ENCODE measurements around the gene TFDP1. TPM values are rescaled to one million over a fixed set of nuclear protein-coding genes. Genes with fewer than 3 reads are reported as not detected.

TFDP1 gene
- total RNA-seq, 2 donors from 2014 or later: 31.1 to 33.6 TPM

DNA sequence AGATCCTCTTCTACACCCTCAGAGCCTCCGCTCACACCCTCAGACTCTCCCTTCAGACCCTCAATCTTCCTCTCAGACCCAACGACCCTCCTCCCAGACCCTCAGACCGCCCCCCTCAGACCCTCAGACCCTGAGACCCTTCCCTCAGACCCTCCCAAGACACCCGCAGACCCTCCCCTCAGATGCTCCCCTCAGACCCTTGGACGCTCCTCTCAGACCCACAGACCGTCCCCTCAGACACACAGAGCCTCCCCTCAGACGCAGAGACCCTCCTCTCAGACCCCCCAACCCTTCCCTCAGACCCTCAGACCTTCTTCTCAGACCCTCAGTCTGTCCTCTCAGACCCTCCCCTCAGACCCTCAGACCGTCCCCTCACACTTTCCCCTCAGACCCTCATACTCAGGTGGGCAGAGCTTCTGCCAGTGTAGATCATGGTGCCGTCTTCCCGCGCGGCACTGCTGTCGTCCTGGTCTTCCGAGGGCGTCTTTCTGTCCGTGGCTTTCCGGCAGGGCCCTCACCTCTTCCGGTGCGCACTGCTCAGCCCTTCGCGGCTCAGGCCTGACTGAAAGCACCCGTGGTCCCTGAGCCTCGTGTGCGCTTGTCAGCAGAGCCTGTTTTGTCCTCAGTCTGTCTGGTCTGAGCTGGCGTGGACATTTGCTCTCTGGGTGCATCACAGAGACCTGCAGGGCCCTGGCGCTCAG is 18.9 kb upstream of the TFDP1 start:
- Mint-ChIP-seq H3K4me3 (no peak overlapping the region), H3K27ac (no peak overlapping the region), H3K36me3 (ENCODE audit: low read depth) (no peaks in the 10 kb centered on the region), H3K4me1 (peaks cover 3% of the 10 kb centered on the region), H3K27me3 (peaks cover 26% of the 10 kb centered on the region)
- no peaks in the 10 kb centered on the region for H3K9me3 ChIP-seq (ENCODE audit: control insufficient read depth, low read length, poor library complexity, severe bottlenecking)
- ATAC-seq: no peak
- DNase-seq: no peak

- Mint-ChIP-seq H3K27ac (no peak overlapping the region), H3K27me3 (peaks cover 29% of the 10 kb centered on the region), H3K36me3 (ENCODE audit: low read depth) (no peaks in the 10 kb centered on the region), H3K4me3 (no peak overlapping the region), H3K4me1 (peaks cover 3% of the 10 kb centered on the region)
- H3K9me3 ChIP-seq (ENCODE audit: control insufficient read depth, low read length, poor library complexity, severe bottlenecking): no peaks in the 10 kb centered on the region
- DNase-seq (no peak), ATAC-seq (no peak)
Measured at GRCh38 chr13:113566227-113566561, 18.4 kb upstream of the TFDP1 start.

GRCh38 chr13:113567681-113568080 is 16.9 kb upstream of the TFDP1 start:
- Mint-ChIP-seq H3K4me1 (peaks cover 3% of the 10 kb centered on the region), H3K36me3 (ENCODE audit: low read depth) (no peaks in the 10 kb centered on the region), H3K4me3 (no peak overlapping the region), H3K27ac (no peak overlapping the region), H3K27me3 (peaks cover 29% of the 10 kb centered on the region)
- DNase-seq (no peak), ATAC-seq (no peak)
- no peaks in the 10 kb centered on the region for H3K9me3 ChIP-seq (ENCODE audit: control insufficient read depth, low read length, poor library complexity, severe bottlenecking)

GRCh38 chr13:113573065-113573464 is 11.5 kb upstream of the TFDP1 start:
- no peak for ATAC-seq
- Mint-ChIP-seq H3K27me3 (peaks cover 29% of the 10 kb centered on the region), H3K4me3 (no peak overlapping the region), H3K36me3 (ENCODE audit: low read depth) (no peaks in the 10 kb centered on the region), H3K4me1 (no peaks in the 10 kb centered on the region), H3K27ac (no peak overlapping the region)
- peaks cover 4% of the 10 kb centered on the region for H3K9me3 ChIP-seq (ENCODE audit: control insufficient read depth, low read length, poor library complexity, severe bottlenecking)
- no peak for DNase-seq

DNA sequence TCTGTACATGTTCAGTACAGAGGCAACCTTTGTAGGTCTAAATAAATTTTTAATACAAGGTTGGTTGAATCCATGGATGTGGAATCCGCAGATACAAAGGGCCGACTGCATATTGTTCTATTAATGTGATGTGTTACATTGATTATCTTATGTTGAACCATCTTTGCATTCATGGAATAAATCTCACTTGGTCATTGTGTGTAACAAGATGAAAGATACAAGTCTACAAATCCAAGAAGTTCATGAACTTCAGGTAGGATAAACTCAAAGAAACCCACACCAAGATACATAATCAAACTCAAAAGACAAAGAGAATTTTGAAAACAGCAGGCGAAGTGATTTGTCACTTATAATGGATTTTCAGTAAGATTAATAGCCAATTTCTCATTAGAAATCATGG is 8.0 kb upstream of the TFDP1 start:
- no peaks in the 10 kb centered on the region for H3K36me3 Mint-ChIP-seq (ENCODE audit: low read depth)
- no peak for ATAC-seq
- peaks cover 4% of the 10 kb centered on the region for H3K9me3 ChIP-seq (ENCODE audit: control insufficient read depth, low read length, poor library complexity, severe bottlenecking)
- no peak overlapping the region for H3K27ac Mint-ChIP-seq
- H3K4me3 Mint-ChIP-seq: no peak overlapping the region
- H3K4me1 Mint-ChIP-seq: no peaks in the 10 kb centered on the region
- no peak for DNase-seq
- H3K27me3 Mint-ChIP-seq: peaks cover 10% of the 10 kb centered on the region

- no peak for ATAC-seq
- H3K4me3 Mint-ChIP-seq: no peak overlapping the region
- no peaks in the 10 kb centered on the region for H3K4me1 Mint-ChIP-seq
- no peak overlapping the region for H3K27ac Mint-ChIP-seq
- no peak for DNase-seq
- H3K27me3 Mint-ChIP-seq: peaks cover 10% of the 10 kb centered on the region
- H3K36me3 Mint-ChIP-seq (ENCODE audit: low read depth): no peaks in the 10 kb centered on the region
- H3K9me3 ChIP-seq (ENCODE audit: control insufficient read depth, low read length, poor library complexity, severe bottlenecking): peaks cover 4% of the 10 kb centered on the region
Measured at GRCh38 chr13:113577881-113578435, 6.6 kb upstream of the TFDP1 start.

DNA sequence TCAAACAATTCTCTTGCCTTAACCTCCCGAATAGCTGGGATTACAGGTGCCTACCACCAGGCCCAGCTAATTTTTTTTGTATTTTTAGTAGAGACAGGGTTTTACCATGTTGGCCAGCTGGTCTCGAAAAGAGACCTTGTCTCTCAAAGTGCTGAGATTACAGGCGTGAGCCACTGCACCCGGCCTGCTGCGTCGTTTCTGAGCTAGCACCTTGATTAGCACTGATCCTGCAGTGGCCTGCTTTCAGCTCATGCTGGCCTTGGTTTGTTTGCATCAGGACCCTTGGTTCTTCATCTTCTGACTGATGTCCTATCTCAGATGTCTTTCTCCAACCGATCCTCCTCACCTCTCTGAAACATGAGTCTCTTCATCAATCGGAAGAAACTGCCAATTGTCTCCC is 4.9 kb upstream of the TFDP1 start:
- Mint-ChIP-seq H3K27ac (no peak overlapping the region), H3K36me3 (ENCODE audit: low read depth) (no peaks in the 10 kb centered on the region), H3K4me1 (peaks cover 4% of the 10 kb centered on the region), H3K4me3 (no peak overlapping the region), H3K27me3 (peaks cover 6% of the 10 kb centered on the region)
- peaks cover 4% of the 10 kb centered on the region for H3K9me3 ChIP-seq (ENCODE audit: control insufficient read depth, low read length, poor library complexity, severe bottlenecking)
- DNase-seq: no peak
- no peak for ATAC-seq

- no peak for DNase-seq
- no peak overlapping the region for H3K27ac Mint-ChIP-seq
Measured at GRCh38 chr13:113581871-113582270, 2.7 kb upstream of the TFDP1 start.

GRCh38 chr13:113582841-113583631 is 1.5 kb upstream of the TFDP1 start:
- no peak overlapping the region for H3K27ac Mint-ChIP-seq
- peak in 1 of 3 donors; percentile 3 for DNase-seq

More at GRCh38 chr13:113581871-113582270, 2.7 kb upstream of the TFDP1 start:
- H3K4me3 Mint-ChIP-seq: no peak overlapping the region
- H3K36me3 Mint-ChIP-seq (ENCODE audit: low read depth): no peaks in the 10 kb centered on the region
- no peak for ATAC-seq
- H3K4me1 Mint-ChIP-seq: peaks cover 14% of the 10 kb centered on the region
- H3K27me3 Mint-ChIP-seq: peaks cover 6% of the 10 kb centered on the region
- H3K9me3 ChIP-seq (ENCODE audit: control insufficient read depth, low read length, poor library complexity, severe bottlenecking): peaks cover 4% of the 10 kb centered on the region

DNA sequence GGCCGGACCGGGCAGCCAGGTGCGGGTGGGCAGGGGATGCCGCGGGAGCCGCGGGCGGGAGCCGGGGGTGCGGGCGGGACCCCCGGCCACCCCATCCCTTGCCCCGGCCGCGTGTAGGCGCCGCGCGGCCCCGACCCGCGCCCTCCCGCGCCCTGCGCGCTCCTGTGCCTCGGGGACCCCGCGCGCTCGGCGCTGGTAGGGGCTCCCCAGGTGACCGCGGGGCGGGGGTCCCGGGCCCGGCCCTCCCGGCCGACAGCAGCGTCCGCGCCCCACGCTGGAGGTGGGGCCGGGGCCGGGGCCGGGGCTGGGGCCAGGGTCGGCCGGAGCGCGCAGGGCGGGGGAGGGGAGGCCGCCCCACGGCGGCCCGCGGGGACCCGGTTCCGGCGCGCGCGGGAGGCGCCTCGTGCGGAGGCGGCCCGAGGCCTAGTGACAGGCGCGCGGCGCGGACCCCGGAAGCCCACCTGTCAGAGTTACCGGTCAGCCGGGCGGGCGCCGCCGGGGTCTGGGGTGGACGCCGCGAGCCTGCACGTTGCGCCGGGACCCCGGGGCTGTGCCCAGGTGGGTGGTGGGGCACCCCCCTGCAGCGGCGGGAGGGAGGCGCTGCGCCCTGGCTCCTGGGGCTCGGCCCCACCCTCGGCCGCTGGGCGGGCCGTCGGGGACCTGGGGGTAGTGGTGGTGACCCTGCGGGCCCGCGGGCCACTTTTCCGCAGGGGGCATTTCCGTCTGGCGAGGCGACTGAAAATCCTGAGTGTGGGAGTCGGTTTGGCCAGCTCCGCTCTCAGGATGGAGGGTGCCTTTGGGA is 518 bp downstream of the TFDP1 start:
- Mint-ChIP-seq H3K27ac (peak overlapping the region; percentile 69), H3K36me3 (ENCODE audit: low read depth) (peaks cover 6% of the 10 kb centered on the region), H3K4me3 (peak overlapping the region; percentile 89), H3K4me1 (peaks cover 31% of the 10 kb centered on the region), H3K27me3 (peaks cover 2% of the 10 kb centered on the region)
- no peaks in the 10 kb centered on the region for H3K9me3 ChIP-seq (ENCODE audit: control insufficient read depth, low read length, poor library complexity, severe bottlenecking)
- ATAC-seq (peak; percentile 18), DNase-seq (peak in 1 of 3 donors; percentile 7)

More at GRCh38 chr13:113582841-113583631, 1.5 kb upstream of the TFDP1 start:
- H3K4me3 Mint-ChIP-seq: peak overlapping the region; percentile 74
- no peaks in the 10 kb centered on the region for H3K9me3 ChIP-seq (ENCODE audit: control insufficient read depth, low read length, poor library complexity, severe bottlenecking)
- no peak for ATAC-seq
- H3K36me3 Mint-ChIP-seq (ENCODE audit: low read depth): no peaks in the 10 kb centered on the region
- peaks cover 19% of the 10 kb centered on the region for H3K4me1 Mint-ChIP-seq
- H3K27me3 Mint-ChIP-seq: peaks cover 6% of the 10 kb centered on the region

DNA sequence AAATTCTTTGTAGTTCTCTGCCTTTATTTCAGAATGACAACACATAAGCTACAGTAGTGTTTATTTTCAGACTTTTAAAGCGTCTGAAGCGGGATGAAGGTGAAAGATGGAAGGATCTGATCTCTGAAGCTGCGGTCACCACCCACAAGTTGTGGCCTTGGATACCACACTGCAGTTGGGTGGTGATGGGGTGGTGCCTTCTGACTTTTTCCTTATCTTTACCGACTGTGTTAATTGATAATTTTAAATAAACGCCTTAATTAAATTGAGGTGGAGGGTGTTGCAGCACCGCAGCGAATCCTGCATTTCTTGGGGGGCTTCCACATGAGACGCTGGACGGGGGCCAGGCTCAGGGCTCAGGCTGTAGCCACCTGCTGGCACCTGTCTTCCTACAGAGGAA is 1.3 kb downstream of the TFDP1 start:
- H3K27me3 Mint-ChIP-seq: no peaks in the 10 kb centered on the region
- H3K27ac Mint-ChIP-seq: peak overlapping the region; percentile 69
- ATAC-seq: no peak
- DNase-seq: peak in 1 of 3 donors; percentile 2
- peaks cover 6% of the 10 kb centered on the region for H3K36me3 Mint-ChIP-seq (ENCODE audit: low read depth)
- peak overlapping the region; percentile 89 for H3K4me3 Mint-ChIP-seq
- peaks cover 32% of the 10 kb centered on the region for H3K4me1 Mint-ChIP-seq
- H3K9me3 ChIP-seq (ENCODE audit: control insufficient read depth, low read length, poor library complexity, severe bottlenecking): no peaks in the 10 kb centered on the region

- DNase-seq (peak in 1 of 3 donors; percentile 5), ATAC-seq (no peak)
- Mint-ChIP-seq H3K4me1 (peaks cover 37% of the 10 kb centered on the region), H3K4me3 (peak overlapping the region; percentile 89), H3K36me3 (ENCODE audit: low read depth) (peaks cover 6% of the 10 kb centered on the region), H3K27ac (peak overlapping the region; percentile 66), H3K27me3 (no peaks in the 10 kb centered on the region)
- no peaks in the 10 kb centered on the region for H3K9me3 ChIP-seq (ENCODE audit: control insufficient read depth, low read length, poor library complexity, severe bottlenecking)
Measured at GRCh38 chr13:113586661-113587479, 2.3 kb downstream of the TFDP1 start.
